ENCODE data around the gene MALT1.
"Not testable (repeated sequence)": the region's sequence is repeated elsewhere in the genome, so short reads cannot be mapped to it uniquely, and the experiment has no call there.

The MALT1 gene

DNA sequence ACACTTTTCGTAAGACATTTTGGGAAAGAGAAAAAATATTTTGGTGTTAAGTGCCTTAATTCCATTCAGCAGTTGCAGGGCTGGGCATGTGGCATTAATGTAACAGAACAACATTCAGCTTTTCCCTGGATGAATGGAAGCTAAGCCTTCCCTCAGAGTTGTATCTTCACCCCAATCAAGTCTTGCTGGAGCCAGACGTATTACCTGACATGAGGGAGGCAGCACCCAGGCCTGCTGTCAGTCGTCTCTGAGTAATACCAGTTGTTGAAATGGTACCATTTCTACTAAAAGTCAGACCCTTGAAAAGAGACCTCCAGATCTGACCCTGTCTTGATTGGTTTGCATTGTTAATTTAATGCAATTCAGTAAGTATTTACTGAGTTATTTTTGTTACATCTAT is 57.5 kb downstream of the MALT1 start:
- no peak for DNase-seq (ENCODE audit: low read depth in 2 of 2, low spot score in 1 of 2)

- no peak for DNase-seq (ENCODE audit: low read depth in 2 of 2, low spot score in 1 of 2)
These were observed 59.4 kb downstream of the MALT1 start for GRCh38 chr18:58730618-58731017.

- no peak for DNase-seq (ENCODE audit: low read depth in 2 of 2, low spot score in 1 of 2)
These were observed 61.2 kb downstream of the MALT1 start for GRCh38 chr18:58732471-58732870.

GRCh38 chr18:58733866-58734265 is 62.6 kb downstream of the MALT1 start:
- DNase-seq (ENCODE audit: low read depth in 2 of 2, low spot score in 1 of 2) = no peak

- DNase-seq (ENCODE audit: low read depth in 2 of 2, low spot score in 1 of 2) = no peak
These were observed 67.1 kb downstream of the MALT1 start for GRCh38 chr18:58738322-58738721.

- no peak for DNase-seq (ENCODE audit: low read depth in 2 of 2, low spot score in 1 of 2)
These were observed 74.6 kb downstream of the MALT1 start for GRCh38 chr18:58745914-58746313.

DNA sequence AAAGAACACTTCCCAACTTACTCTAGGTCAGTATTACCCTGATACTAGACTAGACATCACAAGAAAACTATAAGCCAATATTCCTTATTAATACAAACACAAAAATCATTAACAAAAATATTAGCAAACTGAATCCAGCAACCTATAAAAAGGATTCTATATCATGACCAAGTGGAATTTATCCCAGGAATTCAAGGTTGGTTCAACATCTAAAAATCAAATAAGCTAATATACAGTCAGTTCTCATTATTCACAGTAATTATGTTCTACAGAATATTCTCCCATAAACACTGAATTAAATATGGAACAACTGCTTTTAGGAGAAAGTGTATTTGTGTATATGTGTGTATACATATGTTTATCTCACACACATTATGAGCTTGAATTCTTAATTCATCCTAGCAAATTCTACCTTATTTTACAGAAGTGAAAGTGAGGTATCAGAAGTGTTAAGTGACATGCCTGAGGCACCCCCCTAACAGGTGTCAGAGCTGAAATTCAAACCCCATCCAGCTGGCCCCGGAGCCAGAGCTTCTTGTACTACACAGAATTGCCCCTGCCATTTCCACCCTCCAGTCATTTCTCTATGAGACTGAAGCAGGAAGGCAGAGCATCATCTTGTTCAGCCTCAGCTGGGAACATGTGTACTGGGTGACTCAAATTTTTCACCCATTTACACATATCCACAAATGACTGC is 77.8 kb downstream of the MALT1 start:
- no peak for DNase-seq (ENCODE audit: low read depth in 2 of 2, low spot score in 1 of 2)

GRCh38 chr18:58753976-58754375 is 82.7 kb downstream of the MALT1 start:
- DNase-seq (ENCODE audit: low read depth in 2 of 2, low spot score in 1 of 2) = no peak

DNA sequence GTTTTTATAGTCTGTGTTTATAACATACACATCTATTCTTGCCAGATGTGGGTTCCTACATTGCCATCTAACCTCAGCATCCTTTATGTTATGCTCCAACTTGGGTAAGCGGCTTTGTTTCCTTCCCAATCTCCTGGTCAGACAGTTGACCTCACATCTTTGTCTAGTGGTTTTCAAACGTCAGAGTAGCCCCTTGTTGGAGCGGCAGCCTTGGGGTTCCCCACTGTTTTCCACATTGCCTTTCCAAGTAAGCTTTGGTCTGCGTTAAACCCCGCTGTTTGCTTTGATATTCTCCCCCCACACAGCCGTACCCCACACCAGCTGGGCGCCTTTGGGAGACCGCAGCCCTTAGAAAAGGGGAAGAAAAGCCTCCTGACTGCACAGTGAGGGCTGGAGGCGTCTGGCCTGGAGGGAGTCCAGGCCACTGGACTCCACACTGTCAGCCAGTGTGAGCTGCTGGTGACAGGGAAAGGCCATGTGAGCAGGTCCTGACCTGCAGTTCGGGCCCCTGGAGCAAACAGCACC is 83.3 kb downstream of the MALT1 start:
- DNase-seq (ENCODE audit: low read depth in 2 of 2, low spot score in 1 of 2) = no peak

- DNase-seq (ENCODE audit: low read depth in 2 of 2, low spot score in 1 of 2) = no peak
These were observed 84.2 kb downstream of the MALT1 start for GRCh38 chr18:58755304-58756010.

- no peak for DNase-seq (ENCODE audit: low read depth in 2 of 2, low spot score in 1 of 2)
These were observed 84.9 kb downstream of the MALT1 start for GRCh38 chr18:58756148-58756547.

DNA sequence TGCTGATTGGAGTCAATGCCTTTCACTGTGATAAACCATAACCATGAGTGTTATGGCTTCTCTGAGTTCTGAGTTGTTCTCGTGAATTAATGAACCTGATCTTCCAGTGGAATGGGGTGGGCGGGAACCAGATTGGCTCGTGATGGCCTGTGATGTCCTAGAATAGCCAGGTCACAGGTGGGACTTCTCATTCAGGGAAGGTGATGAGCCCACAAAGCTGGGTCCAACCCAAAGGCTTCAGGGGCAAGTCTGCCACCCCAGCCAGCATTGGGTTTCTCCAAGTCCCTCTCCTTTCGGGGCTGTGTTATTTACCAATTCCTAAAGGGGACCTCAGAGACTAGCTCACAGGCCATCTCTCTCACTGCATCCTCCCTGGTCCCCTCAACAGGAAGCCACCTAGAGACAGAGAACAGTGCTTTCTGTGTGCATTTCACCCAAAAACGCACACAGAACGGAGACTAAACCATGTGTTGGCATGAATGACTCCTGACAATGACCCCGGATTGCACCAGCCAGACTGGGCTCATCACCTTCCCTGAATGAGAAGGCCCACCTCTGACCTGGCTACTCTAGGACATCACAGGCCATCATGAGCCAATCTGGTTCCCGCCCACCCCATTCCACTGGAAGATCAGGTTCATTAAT is 85.5 kb downstream of the MALT1 start:
- DNase-seq (ENCODE audit: low read depth in 2 of 2, low spot score in 1 of 2) = no peak

DNA sequence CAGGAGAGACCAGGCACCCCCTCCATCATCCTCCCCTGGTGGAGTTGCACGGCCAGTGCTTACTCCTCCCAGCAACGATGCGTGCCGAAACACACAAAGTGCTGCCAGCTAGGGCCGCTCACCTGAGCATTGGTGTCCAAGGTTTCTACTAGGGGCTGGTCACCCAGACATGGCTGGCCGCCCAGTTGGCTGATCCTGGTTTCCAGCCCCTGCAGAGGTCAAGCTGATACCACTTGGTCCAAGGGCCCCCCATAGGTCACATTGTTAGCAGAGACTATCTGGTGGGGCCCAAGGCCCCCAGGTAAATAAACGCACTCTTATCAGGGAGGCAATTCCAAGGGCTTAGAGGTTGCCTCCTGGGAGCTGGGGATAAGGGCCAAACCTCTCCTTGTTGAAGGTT is 86.1 kb downstream of the MALT1 start:
- DNase-seq (ENCODE audit: low read depth in 2 of 2, low spot score in 1 of 2) = not testable (repeated sequence)

DNA sequence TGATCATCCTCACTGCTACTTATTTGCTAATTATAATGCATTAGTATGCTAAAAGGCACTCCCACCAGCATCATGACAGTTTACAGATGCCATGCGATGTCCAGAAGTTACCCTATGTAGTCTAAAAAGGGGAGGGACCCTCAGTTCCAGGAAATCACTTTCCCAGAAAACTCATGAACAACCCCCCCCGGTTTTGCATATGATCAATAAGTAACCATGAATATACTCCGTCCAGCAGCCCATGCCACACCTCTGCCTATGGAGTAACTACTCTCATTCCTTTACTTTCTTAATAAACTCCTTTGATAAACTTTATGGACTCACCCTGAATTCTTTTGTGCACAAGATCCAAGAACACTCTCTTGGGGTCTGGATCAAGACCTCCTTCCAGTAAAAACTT is 86.8 kb downstream of the MALT1 start:
- DNase-seq (ENCODE audit: low read depth in 2 of 2, low spot score in 1 of 2) = no peak

DNA sequence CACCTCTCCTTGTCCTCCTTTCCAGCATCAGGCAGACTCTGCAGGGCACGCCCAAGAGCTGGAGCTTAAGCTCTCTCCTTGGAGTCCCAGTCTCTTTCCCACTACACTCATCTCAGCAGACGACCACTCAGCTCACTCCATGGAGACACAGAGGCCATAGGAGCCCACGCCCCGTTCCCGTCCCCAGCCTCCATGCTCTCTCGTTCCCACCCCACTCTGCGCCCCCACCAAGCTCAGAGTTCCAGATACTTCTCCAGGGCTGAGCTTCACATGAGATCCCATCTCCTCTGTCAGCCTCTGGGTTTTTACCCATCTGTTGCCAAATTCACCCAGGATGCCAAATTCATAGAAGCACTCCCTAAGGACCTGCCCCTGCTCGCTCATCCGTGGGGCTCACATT is 87.3 kb downstream of the MALT1 start:
- DNase-seq (ENCODE audit: low read depth in 2 of 2, low spot score in 1 of 2) = no peak

DNA sequence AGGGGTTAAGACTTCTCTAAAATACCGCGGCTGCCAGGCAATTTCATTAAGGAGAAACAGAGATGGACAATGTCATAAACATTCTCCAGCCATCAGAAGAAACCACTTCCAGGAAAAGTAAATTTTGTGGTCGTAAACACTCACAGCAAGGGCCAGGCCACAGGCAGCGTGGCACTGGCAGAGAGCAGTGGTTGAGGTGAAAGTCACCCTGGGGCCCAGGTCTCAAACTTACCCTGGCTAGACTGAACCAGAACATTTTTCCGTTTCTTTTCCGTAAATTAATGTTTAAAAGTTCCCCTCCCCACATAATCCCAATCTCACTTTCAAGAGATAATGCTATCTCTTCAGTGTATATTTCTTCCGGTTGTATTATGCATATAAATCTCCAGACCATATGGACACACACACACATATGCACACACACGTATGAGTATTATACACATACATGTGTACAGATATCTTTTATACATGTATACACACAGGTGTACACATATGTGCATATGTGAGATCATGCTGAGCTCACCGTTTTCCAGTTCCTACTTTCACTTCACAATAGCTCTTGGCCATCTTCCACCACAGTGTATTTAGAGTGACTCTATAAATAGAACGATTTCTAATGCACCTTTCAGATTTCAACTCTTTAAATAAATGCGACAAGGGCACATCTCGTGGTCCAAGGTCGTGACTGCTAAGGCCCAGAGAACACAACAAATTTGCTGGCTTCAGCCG is 90.1 kb downstream of the MALT1 start:
- no peak for DNase-seq (ENCODE audit: low read depth in 2 of 2, low spot score in 1 of 2)

GRCh38 chr18:58761970-58762780 is 90.9 kb downstream of the MALT1 start:
- no peak for DNase-seq (ENCODE audit: low read depth in 2 of 2, low spot score in 1 of 2)

- no peak for DNase-seq (ENCODE audit: low read depth in 2 of 2, low spot score in 1 of 2)
These were observed 91.5 kb downstream of the MALT1 start for GRCh38 chr18:58762781-58763171.

DNA sequence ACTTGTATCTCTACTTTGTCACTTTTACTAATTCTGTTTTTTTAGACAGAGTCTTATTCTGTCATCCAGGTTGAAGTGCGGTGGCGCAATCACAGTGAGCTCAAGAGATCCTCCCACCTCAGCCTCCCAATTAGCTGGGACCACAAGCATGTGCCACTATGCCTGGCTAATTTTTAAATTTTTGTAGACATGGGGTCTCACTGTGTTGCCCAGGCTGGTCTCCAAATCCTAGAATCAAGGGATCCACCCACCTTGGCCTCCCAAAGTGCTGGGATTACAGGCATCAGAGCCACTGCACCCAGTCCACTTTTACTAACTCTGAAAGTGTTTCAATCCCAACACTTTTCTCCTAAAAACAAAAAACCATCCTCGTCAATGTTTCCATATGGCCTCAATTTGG is 94.9 kb downstream of the MALT1 start:
- DNase-seq (ENCODE audit: low read depth in 2 of 2, low spot score in 1 of 2) = no peak

GRCh38 chr18:58766946-58767345 is 95.7 kb downstream of the MALT1 start:
- DNase-seq (ENCODE audit: low read depth in 2 of 2, low spot score in 1 of 2) = no peak
